ENCODE results near the gene ARL6IP4. TPM values are rescaled to one million over a fixed set of nuclear protein-coding genes. Genes with fewer than 3 reads are reported as not detected.

Gene ARL6IP4
- total RNA-seq, 3 donors from 2014 or later = 127 to 171 (median 128) TPM

DNA sequence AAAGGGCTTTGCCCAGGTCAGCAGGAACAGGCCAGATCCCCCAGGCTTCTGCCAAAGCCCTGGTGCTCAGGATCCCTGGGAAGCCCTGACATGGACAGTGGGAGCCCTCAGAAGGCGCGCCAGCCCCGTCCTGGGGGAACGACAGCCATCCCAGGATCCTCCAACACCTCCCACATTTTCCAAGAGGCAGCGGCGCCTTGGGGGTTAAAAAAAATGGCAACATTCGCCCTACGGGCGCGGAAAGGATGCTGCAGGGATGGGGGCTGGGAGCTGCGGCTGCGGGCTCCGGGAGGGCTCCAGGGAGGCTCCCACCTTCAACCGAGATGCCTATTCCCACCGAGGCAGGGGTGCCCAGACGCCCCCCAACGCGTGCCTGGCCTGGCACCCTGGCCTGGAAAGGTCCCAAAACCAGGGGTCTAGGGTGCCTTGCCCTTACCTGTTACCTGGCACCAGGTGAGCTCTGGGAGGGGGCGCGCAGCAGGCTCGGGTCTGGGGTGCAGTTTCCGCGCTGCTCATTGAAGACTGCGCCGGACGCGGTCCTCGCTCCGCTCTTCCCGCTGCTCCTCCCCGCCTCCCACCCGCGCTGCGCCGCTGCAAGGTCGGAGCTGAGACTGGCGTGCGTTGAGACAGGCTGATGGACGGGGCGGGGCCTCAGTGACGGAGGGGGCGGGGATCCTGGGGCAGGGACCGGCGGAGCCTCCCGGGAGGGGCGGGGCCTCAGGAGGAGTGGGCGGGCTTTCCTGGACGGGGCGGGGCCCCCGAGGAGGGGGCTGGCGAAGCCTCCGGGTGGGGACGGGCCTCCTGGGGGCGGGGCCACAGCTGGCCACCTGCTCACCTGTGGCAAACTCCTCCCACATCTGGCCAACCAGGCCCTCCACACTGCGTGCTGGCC, 14.4 kb upstream of the ARL6IP4 start, which contains the start of gene ABCB9:
Gene ABCB9 (minus strand): TSS at position 613 of the 892 bp plus-strand sequence. CDS start 6,228 bp downstream, outside the sequence.
- peak; percentile 97 to 99 (median 98) for DNase-seq

DNA sequence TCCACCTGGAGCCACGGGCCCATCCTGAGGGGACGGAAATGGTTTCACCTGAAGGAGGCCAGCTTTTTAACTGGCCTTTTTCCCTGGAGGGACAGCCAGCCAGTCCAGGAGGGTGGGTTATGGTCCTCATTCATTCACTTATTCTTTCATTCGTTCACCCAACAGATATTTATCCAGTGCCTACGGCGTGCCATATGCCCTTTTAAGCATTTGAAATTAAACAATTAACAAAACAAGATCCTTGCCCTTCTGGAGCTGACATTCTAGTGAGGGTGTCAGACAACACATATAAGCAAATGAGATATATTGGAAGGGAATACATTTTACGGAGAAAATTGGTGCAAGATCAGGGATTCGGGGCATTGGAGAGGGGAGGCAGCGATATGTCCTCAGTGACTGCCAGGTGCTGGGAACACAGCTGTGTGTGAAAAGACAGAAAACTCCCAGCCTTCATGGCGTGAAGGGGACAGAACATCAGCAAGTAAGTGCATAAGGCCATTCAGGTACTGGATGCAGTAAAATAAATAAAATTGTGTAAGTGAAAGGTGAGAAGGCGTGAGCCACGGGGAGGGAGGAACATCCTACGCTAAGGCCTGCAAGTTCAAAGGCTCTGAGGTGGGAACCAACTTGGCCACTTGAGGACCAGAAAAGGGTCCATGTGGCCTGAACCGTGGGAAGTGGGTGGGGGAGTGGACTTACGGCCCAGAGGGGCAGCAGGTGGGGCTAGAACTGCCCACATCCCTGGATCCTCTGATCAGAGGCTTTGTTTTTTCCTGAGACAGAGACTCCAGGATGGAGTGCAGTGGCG, 13.5 kb upstream of the ARL6IP4 start:
- Histone ChIP-seq H3K4me1 (ENCODE audit: low read depth) (peaks cover 30% of the 10 kb centered on the region), H3K4me3 (no peak overlapping the region), H3K9me3 (no peaks in the 10 kb centered on the region), H3K36me3 (ENCODE audit: low read depth) (no peaks in the 10 kb centered on the region)
- ATAC-seq (no peak), DNase-seq (peak in 1 of 3 donors; percentile 47)
- intact Hi-C loops (cut with DNase I, micrococcal nuclease) = no loop called here
- TF ChIP-seq, protein P1, sequence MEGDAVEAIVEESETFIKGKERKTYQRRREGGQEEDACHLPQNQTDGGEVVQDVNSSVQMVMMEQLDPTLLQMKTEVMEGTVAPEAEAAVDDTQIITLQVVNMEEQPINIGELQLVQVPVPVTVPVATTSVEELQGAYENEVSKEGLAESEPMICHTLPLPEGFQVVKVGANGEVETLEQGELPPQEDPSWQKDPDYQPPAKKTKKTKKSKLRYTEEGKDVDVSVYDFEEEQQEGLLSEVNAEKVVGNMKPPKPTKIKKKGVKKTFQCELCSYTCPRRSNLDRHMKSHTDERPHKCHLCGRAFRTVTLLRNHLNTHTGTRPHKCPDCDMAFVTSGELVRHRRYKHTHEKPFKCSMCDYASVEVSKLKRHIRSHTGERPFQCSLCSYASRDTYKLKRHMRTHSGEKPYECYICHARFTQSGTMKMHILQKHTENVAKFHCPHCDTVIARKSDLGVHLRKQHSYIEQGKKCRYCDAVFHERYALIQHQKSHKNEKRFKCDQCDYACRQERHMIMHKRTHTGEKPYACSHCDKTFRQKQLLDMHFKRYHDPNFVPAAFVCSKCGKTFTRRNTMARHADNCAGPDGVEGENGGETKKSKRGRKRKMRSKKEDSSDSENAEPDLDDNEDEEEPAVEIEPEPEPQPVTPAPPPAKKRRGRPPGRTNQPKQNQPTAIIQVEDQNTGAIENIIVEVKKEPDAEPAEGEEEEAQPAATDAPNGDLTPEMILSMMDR (IDR thresholded peaks at IDR 0.05) = no peak

More for the DNA sequence above, 14.4 kb upstream of the ARL6IP4 start, which contains the start of gene ABCB9:
- Histone ChIP-seq H3K36me3 (ENCODE audit: low read depth) (no peaks in the 10 kb centered on the region), H3K4me1 (ENCODE audit: low read depth) (peaks cover 35% of the 10 kb centered on the region), H3K4me3 (no peak within 1 kb of the TSS), H3K9me3 (no peaks in the 10 kb centered on the region)
- TF ChIP-seq, protein P1 (IDR thresholded peaks at IDR 0.05) = no peak
- intact Hi-C loops (cut with DNase I, micrococcal nuclease) = no loop called here
- peak; percentile 94 for ATAC-seq

DNA sequence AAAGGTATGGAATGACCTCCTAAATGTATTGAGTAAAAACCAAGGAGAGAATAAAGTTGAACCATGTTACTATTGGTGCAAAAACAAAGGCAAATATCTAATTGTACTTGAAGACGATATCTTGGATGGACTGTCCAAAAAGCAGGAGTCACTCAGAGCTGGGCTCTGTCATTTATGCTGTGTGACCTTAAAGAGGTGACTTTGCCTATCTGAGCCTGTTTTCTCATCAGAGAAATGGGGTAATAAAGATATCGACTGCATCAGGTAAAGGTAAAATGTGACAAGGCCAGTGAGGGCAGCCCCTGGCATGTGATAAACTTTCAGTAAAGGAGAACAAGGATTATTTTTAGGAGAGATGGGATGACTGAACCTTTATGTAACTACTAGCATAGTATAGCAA, 12.4 kb upstream of the ARL6IP4 start:
- Histone ChIP-seq H3K36me3 (ENCODE audit: low read depth) (no peaks in the 10 kb centered on the region), H3K9me3 (no peaks in the 10 kb centered on the region), H3K4me3 (no peak overlapping the region), H3K4me1 (ENCODE audit: low read depth) (peaks cover 21% of the 10 kb centered on the region)
- TF ChIP-seq, protein P1 (IDR thresholded peaks at IDR 0.05) = no peak
- intact Hi-C loops (cut with DNase I, micrococcal nuclease) = no loop called here
- ATAC-seq (no peak), DNase-seq (no peak)

DNA sequence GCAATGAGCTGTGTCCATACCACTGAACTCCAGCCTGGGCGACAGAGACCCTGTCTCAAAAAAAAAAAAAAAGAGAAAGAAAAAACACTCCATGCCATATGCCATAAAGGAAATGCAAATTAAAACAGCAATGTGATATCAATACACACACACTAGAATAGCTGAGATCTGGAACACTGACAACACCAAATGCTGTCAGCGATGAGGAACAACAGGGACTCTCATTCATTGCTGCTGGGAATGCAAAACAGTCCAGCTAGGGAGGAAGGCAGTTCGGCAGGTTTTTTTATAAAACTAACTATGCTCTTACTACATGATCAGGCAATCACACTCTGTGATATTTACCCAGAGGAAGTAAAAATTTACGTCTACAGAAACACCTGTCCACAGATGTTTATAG, 10.8 kb upstream of the ARL6IP4 start:
- peaks cover 25% of the 10 kb centered on the region for H3K4me1 ChIP-seq (ENCODE audit: low read depth)
- DNase-seq = no peak
- TF ChIP-seq, protein P1 (IDR thresholded peaks at IDR 0.05) = no peak
- no peaks in the 10 kb centered on the region for H3K9me3 ChIP-seq
- H3K36me3 ChIP-seq (ENCODE audit: low read depth) = no peaks in the 10 kb centered on the region
- peak; percentile 0 for ATAC-seq
- H3K4me3 ChIP-seq = no peak overlapping the region
- intact Hi-C loops (cut with DNase I, micrococcal nuclease) = no loop called here

DNA sequence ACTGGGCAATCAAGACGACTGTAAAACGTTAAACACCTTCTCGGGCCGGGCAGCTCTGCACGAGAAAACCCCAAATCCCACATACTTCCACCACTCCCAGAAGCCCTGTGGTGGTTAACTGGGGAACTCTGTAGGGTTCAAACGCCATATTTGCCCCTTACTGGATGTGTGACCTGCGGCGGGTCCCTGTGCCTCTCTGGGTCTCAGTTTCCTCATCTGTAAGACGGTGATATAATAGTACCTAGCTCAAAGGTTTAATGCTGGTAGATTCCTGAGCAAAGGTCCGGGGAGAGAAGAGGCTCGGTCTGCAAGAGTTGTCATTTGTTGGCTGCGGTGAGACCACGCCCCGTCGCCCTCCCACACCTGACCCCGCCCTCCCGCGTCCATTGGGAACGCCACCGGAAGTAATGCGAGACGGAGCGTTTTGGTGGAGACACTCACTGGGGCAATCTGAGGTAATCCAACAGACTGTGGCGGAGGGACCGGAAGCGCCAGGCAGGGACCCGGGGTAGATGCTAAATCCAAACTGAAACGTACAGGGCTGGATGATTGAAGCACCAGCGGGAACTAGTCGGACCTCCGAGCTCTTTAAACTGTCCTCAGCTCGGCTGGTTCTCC, 6.1 kb upstream of the ARL6IP4 start:
- no peaks in the 10 kb centered on the region for H3K9me3 ChIP-seq
- intact Hi-C loops (cut with DNase I, micrococcal nuclease) = no loop called here
- H3K4me3 ChIP-seq = peak overlapping the region; percentile 90
- TF ChIP-seq, protein P1 (IDR thresholded peaks at IDR 0.05) = no peak
- H3K4me1 ChIP-seq (ENCODE audit: low read depth) = peaks cover 29% of the 10 kb centered on the region
- H3K36me3 ChIP-seq (ENCODE audit: low read depth) = no peaks in the 10 kb centered on the region
- DNase-seq (peak; percentile 99 to 100 (median 99)), ATAC-seq (peak; percentile 94)
